H1 (cell line): ENCODE results near the gene SRRM2. TPM values are rescaled to one million over a fixed set of nuclear protein-coding genes. Genes with fewer than 3 reads are reported as not detected.

Experiments
- CTCF ChIA-PET: fragments of 300-600 bp; sonication (Branson Sonifier 250); formaldehyde crosslinking; loops from one replicate; lab custom pipeline; 2021; ENCODE audit not compliant: partially characterized antibody; lab: Charles Lee
- POLR2A ChIA-PET: fragments of 300-600 bp; sonication (Branson Sonifier 250); formaldehyde crosslinking; loops from one replicate; lab custom pipeline; 2021; ENCODE audit warnings: inconsistent platforms; ENCODE audit not compliant: partially characterized antibody; lab: Charles Lee
- DNase-seq, 2 experiments: peaks; one replicate each; pipeline versions ENCODE4 v3.0.0 to v3.0.0-alpha.2; 2010 to 2022; ENCODE audit warnings: low spot score in 2 of 2, low read depth in 1 of 2, mixed read lengths in 1 of 2
- FAIRE-seq: peaks from 2 replicates; lab custom pipeline; 2011; peaks lifted over from hg19 to GRCh38; lab: Jason Lieb, UNC
- H2AFZ ChIP-seq: 2 replicates; pipeline ENCODE4 v1.8.1; 2012; ENCODE audit warnings: low read length, inconsistent platforms
- H2AK5ac ChIP-seq: 2 replicates; pipeline ENCODE4 v1.6.1; 2013; ENCODE audit warnings: low read depth, low read length
- H2BK120ac ChIP-seq: replicated peaks from 2 replicates; pipeline ENCODE3; 2013; ENCODE audit warnings: low read depth, low read length, inconsistent platforms
- H2BK12ac ChIP-seq: 2 replicates; pipeline ENCODE4 v1.6.1; 2013; ENCODE audit warnings: low read depth, low read length
- H2BK15ac ChIP-seq: 2 replicates; pipeline ENCODE4 v1.6.1; 2013; ENCODE audit warnings: low read length
- H2BK20ac ChIP-seq: 2 replicates; pipeline ENCODE4 v1.6.1; 2013; ENCODE audit warnings: low read length
- H2BK5ac ChIP-seq: 2 replicates; pipeline ENCODE4 v1.6.1; 2013; ENCODE audit warnings: low read depth, low read length
- H3K14ac ChIP-seq: 2 replicates; pipeline ENCODE4 v1.6.1; 2013; ENCODE audit warnings: inconsistent platforms; ENCODE audit not compliant: insufficient read length
- H3K18ac ChIP-seq: 2 replicates; pipeline ENCODE4 v1.6.1; 2013; ENCODE audit warnings: low read length; ENCODE audit errors: extremely low read depth
- H3K23ac ChIP-seq: 2 replicates; pipeline ENCODE4 v1.6.1; 2013; ENCODE audit warnings: inconsistent platforms; ENCODE audit not compliant: insufficient read length
- H3K23me2 ChIP-seq: 2 replicates; pipeline ENCODE4 v1.6.1; 2013; ENCODE audit warnings: low read depth, low read length
- H3K27ac ChIP-seq: 2 replicates; pipeline ENCODE4 v1.6.1; 2011; ENCODE audit warnings: low read depth, low read length, inconsistent platforms
- H3K27me3 ChIP-seq, 4 experiments: replicated peaks in 1 of 4; 1 replicate in 1 of 4; 2 replicates in 3 of 4; pipeline versions ENCODE4 v1.6.1 to v1.8.1; 2011 to 2013; ENCODE audit warnings: low read length in 3 of 4, mild to moderate bottlenecking in 3 of 4, inconsistent platforms in 2 of 4, mixed read lengths in 2 of 4, moderate library complexity in 1 of 4; ENCODE audit not compliant: control insufficient read depth in 3 of 4, insufficient read depth in 3 of 4; ENCODE audit errors: extremely low read depth in 1 of 4
- H3K36me3 ChIP-seq, 4 experiments: 2 replicates each; pipeline versions ENCODE4 v1.6.1 to v1.8.1; 2011 to 2013; ENCODE audit warnings: mild to moderate bottlenecking in 4 of 4, low read length in 3 of 4, moderate library complexity in 2 of 4, control low read depth in 1 of 4, inconsistent platforms in 1 of 4; ENCODE audit not compliant: insufficient read depth in 4 of 4, control insufficient read depth in 2 of 4
- H3K4ac ChIP-seq: replicated peaks from 2 replicates; pipeline ENCODE3; 2013; ENCODE audit warnings: low read length, low read depth, mixed read lengths, inconsistent platforms; ENCODE audit not compliant: insufficient read length
- H3K4me1 ChIP-seq, 4 experiments: replicated peaks in 1 of 4; 1 replicate in 1 of 4; 2 replicates in 3 of 4; pipeline versions ENCODE4 v1.6.1 to v1.8.1; 2011 to 2013; ENCODE audit warnings: low read length in 3 of 4, inconsistent platforms in 2 of 4, mixed read lengths in 1 of 4; ENCODE audit not compliant: insufficient read depth in 4 of 4, control insufficient read depth in 3 of 4
- H3K4me2 ChIP-seq, 2 experiments: 2 replicates each; pipeline versions ENCODE4 v1.6.1 to v1.8.1; 2011 to 2013; ENCODE audit warnings: low read depth in 2 of 2, low read length in 2 of 2, control low read depth in 1 of 2, inconsistent platforms in 1 of 2, mild to moderate bottlenecking in 1 of 2; ENCODE audit not compliant: insufficient read depth in 1 of 2
- H3K4me3 ChIP-seq, 4 experiments: fragments of 200-600, 300-600 bp in 1 of 4; sonication (generic), shearing (Covaris generic), sonication (Bioruptor Twin) in 1 of 4; 2 replicates each; pipeline versions ENCODE4 v1.5.1 to v1.8.1; 2011 to 2016; ENCODE audit warnings: low read length in 4 of 4, low read depth in 3 of 4, control low read depth in 2 of 4, inconsistent platforms in 2 of 4, mild to moderate bottlenecking in 2 of 4, mixed read lengths in 1 of 4, moderate library complexity in 1 of 4; ENCODE audit not compliant: insufficient read depth in 2 of 4; ENCODE audit errors: extremely low read depth in 1 of 4
- H3K56ac ChIP-seq: replicated peaks from 2 replicates; pipeline ENCODE3; 2013; ENCODE audit warnings: low read depth, mild to moderate bottlenecking, mixed read lengths, low read length, inconsistent platforms; ENCODE audit not compliant: insufficient read length
- H3K79me1 ChIP-seq: 2 replicates; pipeline ENCODE4 v1.6.1; 2013; ENCODE audit warnings: low read depth, low read length, control low read depth
- H3K79me2 ChIP-seq, 2 experiments: 2 replicates each; pipeline versions ENCODE4 v1.6.1 to v1.8.1; 2012 to 2013; ENCODE audit warnings: low read length in 2 of 2, mild to moderate bottlenecking in 2 of 2, inconsistent platforms in 1 of 2; ENCODE audit not compliant: insufficient read depth in 2 of 2, control insufficient read depth in 1 of 2
- H3K9ac ChIP-seq, 4 experiments: replicated peaks in 1 of 4; 1 replicate in 1 of 4; 2 replicates in 3 of 4; pipeline versions ENCODE4 v1.6.1 to v1.8.1; 2011 to 2013; ENCODE audit warnings: low read depth in 3 of 4, low read length in 3 of 4, control low read depth in 2 of 4, mild to moderate bottlenecking in 2 of 4, moderate library complexity in 2 of 4, inconsistent platforms in 1 of 4; ENCODE audit errors: extremely low read depth in 1 of 4
- H3K9me3 ChIP-seq, 2 experiments: 2 replicates each; pipeline versions ENCODE4 v1.6.1 to v1.8.1; 2012 to 2013; ENCODE audit warnings: mild to moderate bottlenecking in 2 of 2, moderate library complexity in 2 of 2, control low read depth in 1 of 2, inconsistent platforms in 1 of 2, low read depth in 1 of 2, low read length in 1 of 2, mixed read lengths in 1 of 2; ENCODE audit not compliant: insufficient read depth in 2 of 2
- H4K20me1 ChIP-seq, 2 experiments: replicated peaks in 1 of 2; 2 replicates each; pipeline versions ENCODE3 to v1.8.1; 2011 to 2013; ENCODE audit warnings: inconsistent platforms in 2 of 2, low read length in 2 of 2, mild to moderate bottlenecking in 1 of 2; ENCODE audit not compliant: insufficient read depth in 2 of 2, control insufficient read depth in 1 of 2
- H4K5ac ChIP-seq: 2 replicates; pipeline ENCODE4 v1.6.1; 2013; ENCODE audit warnings: low read length, low read depth, mixed read lengths, inconsistent platforms; ENCODE audit not compliant: insufficient read length
- H4K8ac ChIP-seq: 2 replicates; pipeline ENCODE4 v1.8.0; 2013; ENCODE audit warnings: mild to moderate bottlenecking, moderate library complexity, low read length, inconsistent platforms; ENCODE audit not compliant: insufficient read depth; ENCODE audit errors: extremely low read depth
- H4K91ac ChIP-seq: replicated peaks from 2 replicates; pipeline ENCODE3; 2013; ENCODE audit warnings: low read length, mixed read lengths, inconsistent platforms; ENCODE audit not compliant: insufficient read length
- ATF3 ChIP-seq: IDR thresholded peaks from 2 replicates; pipeline ENCODE4 v1.6.1; 2011; ENCODE audit warnings: low read depth, mild to moderate bottlenecking, low read length; ENCODE audit not compliant: insufficient read depth
- BACH1 ChIP-seq: IDR thresholded peaks from 2 replicates; pipeline ENCODE4 v1.6.1; 2012; ENCODE audit warnings: low read length, improper control_type of control experiment
- CHD1 ChIP-seq: IDR thresholded peaks from 2 replicates; pipeline ENCODE4 v1.6.1; 2012; ENCODE audit warnings: low read depth, low read length, improper control_type of control experiment
- FOSL1 ChIP-seq: IDR thresholded peaks from 2 replicates; pipeline ENCODE4 v1.6.1; 2011; ENCODE audit warnings: mild to moderate bottlenecking, low read depth, low read length, moderate library complexity; ENCODE audit not compliant: insufficient read depth
- GTF2F1 ChIP-seq: IDR thresholded peaks from 2 replicates; pipeline ENCODE4 v1.6.1; 2012; ENCODE audit warnings: low read depth, low read length, improper control_type of control experiment, borderline replicate concordance
- HDAC2 ChIP-seq, 2 experiments: fragments of 300-600 bp in 1 of 2; sonication (generic) in 1 of 2; IDR thresholded peaks; 2 replicates each; pipeline ENCODE4 v1.6.1; 2011 to 2012; ENCODE audit warnings: low read depth in 2 of 2, low read length in 2 of 2, mild to moderate bottlenecking in 2 of 2, moderate library complexity in 2 of 2, borderline replicate concordance in 1 of 2, inconsistent platforms in 1 of 2
- KDM4A ChIP-seq: IDR thresholded peaks from one replicate; pipeline ENCODE4 v1.7.1; 2012; ENCODE audit warnings: low read depth, mild to moderate bottlenecking, moderate library complexity, low read length, inconsistent platforms; ENCODE audit not compliant: severe bottlenecking
- RAD21 ChIP-seq, 2 experiments: IDR thresholded peaks in 1 of 2; conservative IDR thresholded peaks in 1 of 2; 2 replicates each; pipeline ENCODE4 v1.6.1; 2011; ENCODE audit warnings: low read depth in 2 of 2, low read length in 2 of 2, improper control_type of control experiment in 1 of 2, inconsistent platforms in 1 of 2, mild to moderate bottlenecking in 1 of 2, moderate library complexity in 1 of 2
- RFX5 ChIP-seq: IDR thresholded peaks from 2 replicates; pipeline ENCODE4 v1.6.1; 2011; ENCODE audit warnings: low read depth, low read length, improper control_type of control experiment, borderline replicate concordance
- SIX5 ChIP-seq: IDR thresholded peaks from 2 replicates; pipeline ENCODE4 v1.6.1; 2011; ENCODE audit warnings: mild to moderate bottlenecking, low read depth, low read length
- TAF7 ChIP-seq: optimal IDR thresholded peaks from 2 replicates; pipeline ENCODE3; 2011; ENCODE audit warnings: low read depth, mild to moderate bottlenecking, inconsistent platforms, low read length, moderate library complexity, borderline replicate concordance
- TCF12 ChIP-seq: IDR thresholded peaks from 2 replicates; pipeline ENCODE4 v1.6.1; 2011; ENCODE audit warnings: low read depth, mild to moderate bottlenecking, low read length
- YY1 ChIP-seq: IDR thresholded peaks from 2 replicates; pipeline ENCODE4 v1.6.1; 2011; ENCODE audit warnings: low read depth, mild to moderate bottlenecking, low read length
- WGBS, 2 experiments: shearing (Covaris generic) in 1 of 2; methylation state at CpG; one replicate each; pipeline versions ENCODE4 v1.1.6 to v1.1.7; 2013 to 2015; ENCODE audit warnings: low lambda C conversion rate in 2 of 2, mixed read lengths in 2 of 2, inconsistent platforms in 1 of 2, low coverage in 1 of 2, missing lambda C conversion rate in 1 of 2; ENCODE audit not compliant: insufficient replicate concordance in 2 of 2, insufficient coverage in 1 of 2, insufficient read length in 1 of 2; ENCODE audit errors: extremely low coverage in 1 of 2, missing lambda C conversion rate in 1 of 2; 5-methylcytosine and 5-hydroxymethylcytosine counted together
- polyA plus RNA-seq, 7 experiments: library from polyadenylated mRNA; depleted of rRNA in 3 of 7; stranded (reverse) in 5 of 7; unstranded in 2 of 7; fragments of >200 nt in 5 of 7; fragments of 200-250 nt in 2 of 7; gene quantifications; 1 replicate in 5 of 7; 2 replicates in 1 of 7; 4 replicates in 1 of 7; pipeline versions ENCODE4 v1.2.1 to v1.2.3, GENCODE V29; 2011 to 2013; ENCODE audit warnings: missing spikeins in 2 of 7, mixed read lengths in 2 of 7
- total RNA-seq: library from RNA; stranded (reverse); fragmentation: NEBNext Ultra II Directional; extraction: Animal tissue kit (Norgen Biotek cat#: 25700); gene quantifications from 2 replicates; pipeline ENCODE4 v1.2.1, GENCODE V29; 2021

The SRRM2 gene
- total and polyA plus RNA-seq, 2 of the 8 experiments (the other 6 are each of a cell fraction or from before 2014, with no cell fraction given): 300 to 579 TPM

- Histone ChIP-seq H3K9ac (no peak overlapping the region), H4K20me1 (no peaks in the 10 kb centered on the region), H3K4me3 (no peak overlapping the region), H2BK15ac (no peak overlapping the region), H2AK5ac (no peak overlapping the region), H2AFZ (no peak overlapping the region), H3K79me2 (no peaks in the 10 kb centered on the region), H3K56ac (no peak overlapping the region), H3K23me2 (no peaks in the 10 kb centered on the region), H3K18ac (no peak overlapping the region), H3K27me3 (no peaks in the 10 kb centered on the region; a peak in 1 of 7 replicates), H3K9me3 (no peaks in the 10 kb centered on the region), H4K91ac (no peak overlapping the region), H3K36me3 (no peaks in the 10 kb centered on the region), H4K5ac (no peak overlapping the region), H2BK120ac (no peak overlapping the region), H2BK12ac (no peak overlapping the region), H2BK20ac (no peak overlapping the region), H3K27ac (no peak overlapping the region), H3K14ac (no peak overlapping the region), H3K4me2 (no peak overlapping the region), H3K23ac (no peak overlapping the region), H3K4ac (no peak overlapping the region), H3K4me1 (0 out of 7 replicates have a peak, but pooled peaks cover 0 to 3% (median 0%) of the 10 kb centered on the region in 4 experiments), H3K79me1 (no peaks in the 10 kb centered on the region), H4K8ac (no peak overlapping the region), H2BK5ac (no peak overlapping the region)
- FAIRE-seq: no peak
- TF ChIP-seq CHD1: no peak
- no peak for TF ChIP-seq GTF2F1
- no peak for TF ChIP-seq SIX5
- no peak for TF ChIP-seq BACH1
- TF ChIP-seq TCF12: no peak
- no peak for TF ChIP-seq RFX5
- no peak for TF ChIP-seq YY1
- no peak for TF ChIP-seq KDM4A
- no peak for TF ChIP-seq HDAC2 (IDR thresholded peaks at IDR 0.05; ENCODE audit: borderline replicate concordance in 1 of 2, low read depth in 2 of 2, low read length in 2 of 2)
- TF ChIP-seq TAF7: no peak
- TF ChIP-seq RAD21 (IDR thresholded peaks at IDR 0.05 in 1 of 2, conservative IDR thresholded peaks at IDR 0.05 in 1 of 2; ENCODE audit: low read depth in 2 of 2, low read length in 2 of 2): no peak
- TF ChIP-seq ATF3: no peak
- TF ChIP-seq FOSL1: no peak
- WGBS, 2 experiments: 91% methylated on average over 10 of the region's 10 CpGs; no CpG with 5 or more reads in 1 of the 2 experiments
- CTCF ChIA-PET: interaction anchor here (1.1 to 1.5 kb wide), 3 partner anchors 10 to 144 kb away, joined by 3 to 6 read pairs (median 3); no protein-coding TSS in a partner anchor
- no peak for DNase-seq
- POLR2A ChIA-PET: interaction anchor here (1.2 to 1.6 kb wide), 2 partner anchors 16 to 17 kb away, joined by 3 read pairs; partner anchors contain the start of gene ELOB
Measured at GRCh38 chr16:2792940-2793339, 40.5 kb downstream of the SRRM2 start.
